Measurements from ENCODE around the gene IMPACT.

Gene IMPACT

DNA sequence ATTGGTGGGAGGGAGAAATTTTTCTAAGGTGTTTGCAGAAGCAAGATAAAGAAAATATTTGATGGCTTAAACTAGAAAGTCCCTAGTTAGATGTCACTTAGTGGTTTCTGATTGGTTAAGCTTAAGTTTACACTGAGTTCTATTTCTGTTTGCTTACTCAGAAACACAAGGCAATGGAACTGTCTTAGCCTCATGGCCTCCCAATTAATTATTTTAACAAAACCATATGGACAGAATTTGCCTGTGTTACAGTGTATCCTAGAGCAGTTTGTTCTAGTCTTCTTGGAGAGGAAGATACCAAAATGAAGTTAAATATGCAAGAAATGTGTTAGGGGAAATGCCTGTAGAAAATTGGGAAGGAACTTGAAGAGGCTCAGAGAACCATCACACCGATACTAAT lies 4.6 kb upstream of the IMPACT start:
- DNase-seq (ENCODE audit: low spot score) = no peak

DNA sequence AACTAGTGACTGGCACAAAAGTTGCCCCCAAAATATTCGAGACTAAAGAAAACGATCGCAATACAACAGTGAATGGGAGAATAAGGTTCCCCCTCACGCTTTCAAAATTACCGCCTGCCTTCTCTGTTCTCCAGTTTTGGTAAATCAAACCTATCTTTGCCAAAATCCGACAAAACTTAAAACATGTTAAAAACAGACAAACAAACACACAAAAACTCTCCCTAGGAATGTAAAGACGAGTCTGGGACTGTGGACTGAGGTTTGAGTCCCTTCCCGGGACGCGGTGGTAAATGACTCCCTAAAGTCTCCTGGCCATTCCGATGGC lies 435 bp upstream of the IMPACT start:
- no peak for DNase-seq (ENCODE audit: low spot score)

DNA sequence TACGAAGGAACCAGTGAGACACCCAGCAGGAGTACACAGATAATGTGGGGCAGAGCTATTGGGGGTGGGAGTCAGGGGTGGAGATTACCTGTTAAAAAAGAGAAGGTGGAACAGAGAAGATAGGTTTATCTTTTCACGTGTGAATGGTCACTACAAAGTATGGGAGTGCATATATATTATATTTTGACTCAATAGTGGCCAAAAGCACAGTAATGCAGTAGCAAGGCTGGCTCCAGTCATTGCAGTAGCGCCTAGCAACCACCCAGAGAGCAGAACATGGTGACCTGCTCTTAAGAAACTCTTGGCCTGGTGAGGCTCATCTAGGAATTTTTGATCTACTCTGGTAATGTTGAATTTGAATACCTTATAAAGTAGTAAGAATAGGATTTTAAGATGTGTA lies 1.0 kb downstream of the IMPACT start:
- no peak for DNase-seq (ENCODE audit: low spot score)

DNA sequence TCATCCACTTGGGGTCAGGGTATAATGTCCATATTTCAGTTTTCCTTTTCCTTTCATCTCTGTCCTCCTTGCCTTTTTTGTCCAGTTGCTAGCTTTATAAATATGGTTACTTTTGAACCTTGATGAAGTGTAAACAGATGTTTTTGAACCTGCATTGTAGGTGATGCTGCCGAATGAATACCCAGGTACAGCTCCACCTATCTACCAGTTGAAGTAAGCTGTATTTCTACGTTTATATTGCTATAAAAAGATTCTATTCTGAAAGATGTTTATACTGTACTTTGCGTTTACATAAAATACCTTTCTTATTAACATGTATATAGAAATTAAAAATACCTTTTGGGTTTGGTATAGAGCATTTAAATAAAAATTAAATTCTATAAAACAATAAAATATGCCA lies 2.2 kb downstream of the IMPACT start:
- no peak for DNase-seq (ENCODE audit: low spot score)

DNA sequence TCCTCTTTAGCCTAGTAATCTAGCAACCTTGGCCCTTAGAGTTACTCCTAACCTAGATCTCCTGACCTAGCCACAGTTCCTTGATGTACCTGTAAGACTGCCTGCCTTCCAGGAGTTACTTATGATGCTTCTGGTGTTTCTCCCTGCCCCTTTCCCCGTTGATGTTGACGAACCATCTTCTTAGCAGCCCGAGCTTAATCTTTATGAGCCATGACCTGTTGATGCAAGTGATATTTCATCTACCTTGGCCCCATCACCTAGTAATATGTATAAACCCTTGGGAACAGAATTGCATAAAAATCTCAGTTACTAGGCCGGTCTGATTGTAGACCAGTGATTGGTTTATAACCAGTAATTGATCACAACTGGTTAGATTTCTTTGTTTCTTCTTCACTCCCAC lies 2.7 kb downstream of the IMPACT start:
- no peak for DNase-seq (ENCODE audit: low spot score)

DNA sequence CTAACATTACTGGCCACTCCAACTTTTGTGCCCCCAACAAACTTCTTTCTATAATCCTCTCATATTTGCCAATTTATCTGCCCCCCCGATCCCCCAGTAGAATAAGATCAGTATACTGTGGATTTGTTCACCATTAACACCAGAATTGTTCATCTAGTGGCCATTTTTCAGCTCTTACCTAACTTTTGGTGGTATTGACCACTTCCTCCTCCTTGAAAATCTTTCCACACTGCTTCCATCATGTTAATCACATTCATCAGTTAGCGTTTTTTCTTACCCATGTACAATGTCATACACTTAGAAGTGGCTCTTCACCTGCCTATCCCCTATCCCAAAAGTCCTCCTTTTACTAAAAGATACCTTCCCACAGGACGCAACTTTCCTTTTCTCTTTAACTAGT lies 6.1 kb downstream of the IMPACT start:
- no peak for DNase-seq (ENCODE audit: low spot score)

DNA sequence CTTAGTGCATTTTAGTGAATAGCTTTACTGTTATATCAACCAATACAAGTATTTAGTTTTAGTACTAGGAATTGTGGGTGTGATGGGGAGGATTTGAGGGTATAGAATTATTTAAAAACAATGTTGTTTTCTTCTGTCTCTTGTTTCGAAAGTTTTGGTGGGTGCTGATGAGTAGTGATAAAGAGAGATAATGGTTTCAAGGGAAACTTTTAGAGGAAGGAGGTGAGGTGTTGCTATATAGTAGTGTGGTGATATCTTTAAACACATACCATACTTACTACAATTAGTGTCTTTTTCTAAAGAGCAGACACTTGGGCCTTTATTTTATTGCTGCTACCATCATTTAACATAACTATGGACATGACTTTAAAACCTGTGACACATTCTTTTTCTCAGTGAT lies 10.5 kb downstream of the IMPACT start:
- no peak for DNase-seq (ENCODE audit: low spot score)

DNA sequence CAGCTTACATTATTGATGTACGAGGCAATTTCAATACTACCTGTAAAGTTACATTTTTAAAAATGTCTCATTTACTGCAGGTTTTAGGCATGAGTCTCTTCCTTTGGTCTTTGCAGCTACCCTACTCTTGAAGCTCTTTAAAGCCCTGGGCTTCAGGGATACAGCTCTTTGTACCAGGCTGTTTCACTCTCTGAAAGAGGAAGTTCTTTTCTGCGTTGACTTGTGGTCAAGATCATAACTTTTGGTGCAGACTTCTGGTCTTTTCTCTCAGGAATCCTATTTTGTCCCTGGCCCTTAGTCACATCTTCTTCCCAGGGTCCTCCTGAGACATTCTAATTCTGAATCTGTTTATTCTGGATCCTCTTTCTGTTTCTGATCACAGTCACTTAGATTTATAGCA lies 17.4 kb downstream of the IMPACT start:
- DNase-seq (ENCODE audit: low spot score) = no peak

DNA sequence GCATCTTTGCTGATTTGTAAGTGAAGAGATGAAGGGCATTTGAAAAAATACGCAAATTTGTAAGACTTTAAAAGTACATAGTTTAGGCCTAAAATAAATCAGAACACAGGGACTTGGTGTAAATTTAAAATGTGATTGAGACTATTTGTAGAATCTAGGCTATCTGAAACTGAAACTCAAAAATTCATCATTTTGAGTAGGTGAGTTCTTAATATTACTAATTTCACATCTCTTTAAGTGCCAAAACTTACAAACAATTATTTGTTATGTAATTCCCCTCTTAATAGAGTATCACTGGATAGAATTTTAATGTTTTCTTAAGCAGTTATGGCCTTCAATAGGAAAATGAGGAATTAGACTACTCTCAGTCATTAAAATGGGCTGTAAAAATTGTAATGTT lies 20.0 kb downstream of the IMPACT start:
- no peak for DNase-seq (ENCODE audit: low spot score)

DNA sequence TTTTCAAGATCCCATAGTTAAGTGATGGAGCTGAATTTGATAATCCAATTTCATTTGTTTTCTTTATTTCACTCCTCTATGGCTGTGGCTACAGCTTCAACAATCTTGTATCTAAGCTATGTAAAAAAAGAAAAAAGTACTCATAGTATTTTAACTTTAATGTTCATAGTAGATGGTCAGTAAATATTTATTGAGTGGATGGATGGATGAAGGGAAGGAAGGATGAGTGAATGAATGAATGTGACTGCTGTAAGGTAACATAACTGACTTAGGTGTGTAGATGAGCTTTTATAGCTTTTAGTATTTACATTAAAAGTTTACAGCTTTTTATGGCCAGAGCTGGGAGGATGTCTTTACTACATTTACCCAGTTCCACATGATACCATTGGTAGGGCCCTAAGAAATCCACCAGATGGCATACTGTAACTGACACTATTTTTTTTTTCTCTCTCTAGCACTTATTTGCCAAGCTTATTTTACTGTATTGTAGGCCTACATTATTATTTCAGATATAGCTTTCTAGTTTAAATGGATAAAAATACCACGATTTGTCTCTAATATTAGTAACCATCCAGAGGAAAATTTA lies 20.6 kb downstream of the IMPACT start:
- no peak for DNase-seq (ENCODE audit: low spot score)

DNA sequence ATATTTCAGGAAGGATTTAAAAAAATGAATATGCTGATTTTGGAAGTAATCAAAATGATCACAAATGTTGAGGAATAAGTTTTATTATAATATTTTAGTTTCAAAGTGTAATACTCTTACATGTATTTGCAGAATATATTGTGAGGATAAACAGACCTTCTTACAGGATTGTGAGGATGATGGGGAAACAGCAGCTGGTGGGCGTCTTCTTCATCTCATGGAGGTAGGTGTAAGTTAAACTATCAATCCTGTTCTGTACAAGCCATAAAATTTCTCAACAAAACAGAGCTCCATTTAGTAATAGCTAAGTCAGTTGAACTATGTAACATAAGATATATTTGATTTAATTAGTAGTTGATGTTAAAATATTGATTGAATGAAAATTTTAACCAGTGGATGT lies 21.5 kb downstream of the IMPACT start:
- DNase-seq (ENCODE audit: low spot score) = no peak

DNA sequence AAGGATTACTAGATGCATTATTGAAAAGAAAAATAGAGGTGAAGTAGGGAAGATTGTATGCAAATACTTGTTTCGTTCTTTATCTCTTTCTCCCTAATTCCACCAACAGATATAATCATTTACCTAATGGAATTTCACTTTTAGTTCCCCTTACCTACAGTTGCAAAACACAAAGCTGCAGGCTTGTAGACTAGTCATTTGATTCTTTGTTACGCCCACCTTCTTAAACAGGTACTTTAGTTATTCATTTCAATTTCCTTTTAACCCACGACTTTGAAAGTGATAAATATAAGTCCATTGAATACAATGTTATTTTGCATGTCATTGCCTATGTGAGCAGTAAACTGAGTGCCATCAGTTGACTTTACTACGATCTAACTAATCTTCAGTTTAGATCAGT lies 30.1 kb downstream of the IMPACT start:
- DNase-seq (ENCODE audit: low spot score) = no peak

DNA sequence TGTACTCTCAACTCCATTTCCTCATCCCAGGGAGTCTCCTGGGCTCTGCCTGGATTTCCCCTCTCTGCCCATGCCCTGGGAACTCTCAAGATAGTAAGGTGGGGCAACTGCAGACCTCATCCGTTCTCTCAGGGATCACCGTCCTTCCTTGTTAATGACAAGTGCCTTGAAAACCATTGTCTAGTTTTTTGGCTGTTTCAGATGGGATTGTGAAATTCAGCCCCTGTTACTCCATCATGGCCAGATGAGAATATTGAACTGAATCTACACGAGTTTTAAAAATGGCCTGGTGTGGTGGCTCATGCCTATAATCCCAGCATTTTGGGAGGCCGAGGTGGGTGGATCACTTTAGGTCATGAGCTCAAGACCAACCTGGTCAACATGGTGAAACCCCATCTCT lies 33.3 kb downstream of the IMPACT start:
- no peak for DNase-seq (ENCODE audit: low spot score)

DNA sequence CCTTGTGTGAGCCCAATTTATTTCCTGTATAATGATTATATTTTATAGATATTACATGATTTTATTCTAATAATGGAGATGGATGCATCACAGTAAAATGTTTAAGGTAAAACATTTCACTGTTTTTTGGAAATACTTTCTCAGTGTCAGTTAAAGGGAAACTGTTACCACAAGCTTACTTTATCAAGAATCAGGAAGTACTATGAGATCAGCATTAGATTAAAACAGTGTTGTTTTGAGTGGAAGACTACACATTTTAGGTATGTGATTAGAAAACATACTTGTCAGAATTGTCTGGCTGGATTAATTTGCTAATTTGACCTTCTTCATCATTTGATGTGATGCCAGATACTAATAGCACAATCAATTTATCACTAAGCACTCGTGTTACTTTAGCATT lies 33.9 kb downstream of the IMPACT start, which contains the start of gene HRH4:
TSS of gene HRH4 (plus strand) at position 250 of the 400 bp plus-strand sequence. CDS start at position 342, 92 bp downstream.
- DNase-seq (ENCODE audit: low spot score) = no peak

DNA sequence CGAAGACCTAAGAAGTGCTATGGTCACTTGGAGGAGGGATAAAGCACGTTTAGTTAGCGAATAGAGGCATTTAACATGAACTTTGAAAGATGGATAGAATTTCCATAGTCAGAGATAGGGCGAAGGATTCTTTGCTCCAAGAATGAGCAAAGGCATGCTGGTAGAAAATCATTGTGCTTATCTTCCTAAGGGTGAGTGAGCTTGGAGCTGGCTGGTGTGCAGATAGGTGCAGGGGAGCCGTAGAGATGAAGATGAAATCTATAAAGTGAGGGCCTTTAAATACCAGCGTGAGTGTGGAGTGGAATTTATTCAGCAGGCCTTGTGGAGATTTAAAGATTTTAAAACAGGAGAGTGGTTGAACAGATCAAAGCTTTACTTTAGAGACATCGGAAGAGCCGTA lies 35.5 kb downstream of the IMPACT start:
- DNase-seq (ENCODE audit: low spot score) = no peak

DNA sequence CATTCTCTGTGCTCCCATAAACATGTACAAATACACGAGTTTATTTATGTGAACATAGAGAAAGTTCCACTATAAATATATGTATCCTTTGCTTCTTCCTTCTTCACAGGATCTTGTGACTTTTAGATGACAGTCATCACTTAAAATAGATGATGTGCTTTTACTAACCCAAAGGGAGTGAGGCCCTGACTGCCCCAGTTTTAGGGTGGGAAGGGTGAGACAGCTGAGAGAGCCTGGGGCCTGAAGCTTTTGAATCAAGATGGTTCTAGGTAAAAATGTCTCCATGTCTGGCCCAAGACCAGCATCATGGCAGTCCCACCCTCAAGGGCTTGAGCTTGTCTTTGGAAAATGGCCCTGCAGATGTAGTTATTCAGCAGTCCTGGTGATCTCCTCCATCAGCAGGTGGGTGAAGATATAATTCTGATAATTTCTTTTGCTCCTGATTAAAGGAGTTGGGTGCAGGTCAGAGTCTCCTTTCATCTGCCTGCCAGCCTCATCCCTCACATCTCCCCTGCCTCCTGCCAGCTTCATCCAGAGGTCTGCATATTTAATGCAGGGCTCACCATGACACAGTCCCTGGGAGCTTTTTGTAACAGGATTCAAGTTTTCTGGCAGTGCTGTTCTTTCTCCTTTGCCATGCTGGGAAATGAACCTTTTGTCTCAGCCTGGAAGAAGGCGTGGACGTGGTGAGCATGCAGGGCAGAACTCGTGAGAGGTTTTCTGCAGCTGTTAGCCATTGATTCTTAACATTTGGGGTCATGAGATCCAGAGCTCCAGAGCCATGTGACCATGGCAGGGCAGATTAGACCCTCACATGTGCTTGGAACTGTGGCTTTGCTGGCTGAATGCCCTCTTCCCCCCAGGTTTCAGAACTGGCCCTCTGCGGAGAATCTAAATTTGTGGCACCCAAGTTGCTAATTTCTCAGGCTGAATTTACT lies 36.6 kb downstream of the IMPACT start:
- DNase-seq (ENCODE audit: low spot score) = no peak

DNA sequence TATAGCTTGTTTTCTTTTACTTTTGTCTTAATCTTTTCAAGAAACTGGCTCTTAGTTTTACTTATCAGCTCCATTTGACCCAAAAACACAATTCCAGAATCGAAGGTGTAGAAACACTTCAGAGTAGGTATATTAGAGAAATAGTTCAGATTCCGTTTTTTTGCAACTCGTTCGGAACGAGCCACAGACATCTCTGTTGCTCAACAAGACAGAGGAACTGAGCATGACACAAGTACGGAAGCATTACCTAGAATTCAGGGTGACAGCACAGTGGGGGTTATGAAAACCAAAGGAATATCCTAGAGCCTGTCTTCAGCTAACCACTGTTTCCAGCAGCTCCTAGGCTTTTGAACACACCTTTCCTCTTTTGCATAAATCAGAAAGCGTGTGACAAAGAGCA lies 39.0 kb downstream of the IMPACT start:
- DNase-seq (ENCODE audit: low spot score) = no peak

DNA sequence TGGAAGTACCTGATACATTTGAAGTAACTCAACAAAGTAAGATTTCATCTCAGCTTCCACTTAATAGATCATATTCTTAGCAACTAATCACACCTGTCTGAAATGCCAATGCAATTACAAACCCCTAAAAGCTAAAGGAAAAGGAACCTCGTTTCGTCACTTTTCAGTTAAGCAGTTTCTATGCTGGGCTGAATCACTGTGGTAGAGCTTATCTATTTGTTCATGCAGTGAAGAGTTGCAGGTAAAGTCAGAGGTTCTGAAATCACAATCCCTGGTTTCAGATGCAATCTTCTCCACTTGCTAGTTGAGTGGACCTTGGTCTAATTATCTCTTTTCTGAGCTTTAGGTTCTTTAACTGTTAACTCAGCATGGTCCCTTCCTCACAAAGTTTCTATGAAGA lies 40.3 kb downstream of the IMPACT start:
- DNase-seq (ENCODE audit: low spot score) = no peak

DNA sequence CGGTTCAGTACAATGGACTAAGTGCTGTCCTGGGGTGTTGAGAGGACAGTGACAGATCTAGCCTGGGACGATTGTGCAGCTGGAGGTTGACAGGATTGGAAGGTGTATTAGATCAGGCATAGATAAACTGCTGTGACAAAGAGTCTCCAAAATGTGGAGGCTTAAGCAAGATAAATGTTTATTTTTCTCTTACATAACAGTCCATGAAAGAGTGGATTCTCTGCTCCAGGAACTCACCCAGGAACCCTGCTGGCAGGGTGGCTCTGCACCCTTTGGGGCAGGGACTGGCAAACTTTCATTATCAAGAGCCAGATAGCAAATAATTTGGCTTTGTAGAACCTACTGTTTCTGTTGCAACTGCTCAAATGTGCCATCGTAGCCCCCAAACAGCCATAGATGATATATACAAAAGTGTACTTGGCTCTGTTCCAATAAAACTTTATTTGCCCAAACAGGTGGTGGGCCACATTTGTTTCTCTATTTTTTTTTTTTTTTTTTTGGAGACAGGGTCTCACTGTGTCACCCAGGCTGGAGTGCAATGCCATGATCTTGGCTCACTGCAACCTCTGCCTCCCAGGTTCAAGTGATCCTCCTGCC lies 43.6 kb downstream of the IMPACT start:
- no peak for DNase-seq (ENCODE audit: low spot score)

DNA sequence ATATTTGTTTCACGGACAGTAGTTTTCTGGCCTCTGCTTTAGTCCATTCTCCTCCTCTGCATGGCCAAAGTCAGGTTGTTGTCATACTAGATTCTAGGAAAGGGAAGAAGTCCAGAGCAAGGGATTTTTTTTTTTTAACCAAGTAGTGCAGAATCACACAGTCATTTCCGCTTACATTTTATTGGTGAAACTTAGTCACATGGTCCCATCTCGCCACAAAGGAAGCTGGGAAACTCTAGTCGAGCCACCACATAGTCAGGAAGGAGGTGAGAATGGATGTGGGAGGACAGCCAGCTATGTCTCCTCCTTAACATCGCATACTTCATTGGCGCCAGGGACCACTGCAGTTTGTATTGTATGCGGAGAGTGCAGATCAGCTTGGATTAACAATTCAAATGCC lies 44.3 kb downstream of the IMPACT start:
- no peak for DNase-seq (ENCODE audit: low spot score)

DNA sequence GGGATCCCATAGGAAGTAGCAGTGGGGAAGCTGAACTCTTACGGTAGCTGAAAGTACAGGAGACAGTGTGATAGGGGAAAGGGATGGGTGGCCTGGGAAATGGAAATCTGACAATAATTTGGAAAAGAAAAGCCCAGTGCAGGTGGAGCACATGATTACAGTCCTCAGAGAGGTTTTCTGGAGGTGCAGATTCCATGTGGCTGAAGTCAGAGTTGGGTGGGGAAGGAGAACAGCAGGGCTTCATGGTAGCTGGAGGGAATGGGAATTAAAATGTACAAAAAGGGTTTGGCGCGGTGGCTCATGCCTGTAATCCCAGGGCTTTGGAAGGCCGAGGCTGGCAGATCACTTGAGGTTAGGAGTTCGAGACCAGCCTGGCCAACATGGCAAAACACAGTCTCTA lies 46.1 kb downstream of the IMPACT start:
- DNase-seq (ENCODE audit: low spot score) = no peak

DNA sequence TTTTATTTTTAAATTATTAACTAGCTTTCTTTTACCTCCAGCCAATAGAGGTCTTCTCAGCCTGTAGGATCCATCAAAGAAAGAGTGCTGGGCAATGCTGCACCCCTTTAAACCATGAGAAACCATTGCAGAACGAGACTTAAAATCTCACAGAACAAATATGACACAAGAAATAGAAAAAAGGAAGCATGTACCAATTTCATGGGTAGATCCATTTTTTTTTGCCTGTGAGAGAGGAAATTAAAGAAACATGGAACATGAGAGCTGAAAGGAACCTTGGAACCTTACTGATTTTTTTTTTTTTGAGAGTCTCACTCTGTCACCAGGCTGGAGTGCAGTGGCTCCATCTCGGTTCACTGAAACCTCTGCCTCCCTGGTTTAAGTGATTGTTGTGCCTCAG lies 47.9 kb downstream of the IMPACT start:
- no peak for DNase-seq (ENCODE audit: low spot score)

DNA sequence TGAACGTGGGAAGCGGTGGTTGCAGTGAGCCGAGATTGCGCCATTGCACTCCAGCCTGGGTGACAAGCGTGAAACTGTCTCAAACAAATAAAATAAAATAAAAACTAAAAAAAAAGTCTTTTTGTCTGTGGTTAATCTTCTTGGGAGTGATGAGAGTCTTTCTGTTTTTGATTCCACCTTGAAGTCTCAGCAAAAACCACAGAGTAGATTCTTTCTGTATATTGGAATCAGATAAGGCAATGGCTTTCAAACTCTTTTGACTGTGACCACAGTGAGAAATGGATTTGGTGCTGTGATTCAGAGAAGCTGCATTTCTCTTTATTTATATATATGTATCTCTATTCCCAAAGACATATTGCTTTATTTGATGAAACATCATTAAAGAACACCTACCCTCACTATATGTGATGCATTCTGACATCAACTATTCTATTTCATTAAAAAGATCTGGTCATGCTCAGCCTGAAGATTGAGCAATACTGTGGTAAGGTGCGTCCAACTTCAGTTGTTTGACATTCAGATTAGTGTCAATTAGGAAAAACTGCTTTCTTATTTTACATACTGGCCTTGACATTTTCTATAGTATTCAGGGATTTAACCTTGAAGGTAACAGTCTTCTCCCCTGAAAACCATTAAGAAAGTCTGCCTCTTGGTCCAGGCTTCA lies 49.6 kb downstream of the IMPACT start:
- no peak for DNase-seq (ENCODE audit: low spot score)

Measured in AG08395 (cell line).